ENCODE data around the gene NCMAP.

NCMAP gene

DNA sequence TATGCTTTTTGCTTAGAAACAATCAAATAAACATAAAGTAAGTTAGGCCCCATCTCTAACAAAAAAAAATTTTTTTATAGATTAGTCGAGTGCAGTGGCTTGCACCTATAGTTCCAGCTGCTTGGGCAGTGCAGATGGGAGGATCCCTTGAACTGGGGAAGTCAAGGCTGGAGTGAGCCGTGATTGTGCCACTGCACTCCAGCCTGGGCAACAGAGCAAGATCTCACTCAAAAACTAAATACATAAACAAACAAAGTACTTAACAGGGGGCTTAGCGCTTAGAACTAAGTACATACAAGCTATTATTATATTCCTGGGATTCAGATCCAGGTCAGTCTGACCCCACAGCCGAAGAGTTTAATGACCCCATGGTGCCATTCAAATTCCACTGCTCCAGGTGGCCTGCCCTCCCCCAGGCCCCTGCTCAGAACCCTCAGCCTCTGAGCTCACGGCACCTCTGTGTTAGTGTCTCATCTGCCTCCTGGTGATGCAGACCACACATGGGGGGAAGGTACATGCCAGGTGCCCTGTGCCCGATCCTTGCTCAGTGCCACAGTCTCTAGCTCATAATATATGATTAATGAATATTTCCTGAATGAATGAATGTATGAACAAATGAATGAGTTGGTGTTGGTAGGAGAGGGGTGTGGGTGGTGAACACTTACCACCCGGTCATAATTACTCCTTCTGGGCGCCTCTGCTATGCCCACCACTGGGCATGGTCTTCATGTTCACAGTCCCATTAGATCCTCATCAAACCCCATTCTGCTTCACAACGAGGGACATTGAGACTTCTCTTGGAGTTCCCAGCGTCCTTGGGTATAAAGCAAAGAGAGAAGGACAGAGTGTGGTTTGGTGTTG lies 14.6 kb downstream of the NCMAP start:
- TF ChIP-seq, protein P1, sequence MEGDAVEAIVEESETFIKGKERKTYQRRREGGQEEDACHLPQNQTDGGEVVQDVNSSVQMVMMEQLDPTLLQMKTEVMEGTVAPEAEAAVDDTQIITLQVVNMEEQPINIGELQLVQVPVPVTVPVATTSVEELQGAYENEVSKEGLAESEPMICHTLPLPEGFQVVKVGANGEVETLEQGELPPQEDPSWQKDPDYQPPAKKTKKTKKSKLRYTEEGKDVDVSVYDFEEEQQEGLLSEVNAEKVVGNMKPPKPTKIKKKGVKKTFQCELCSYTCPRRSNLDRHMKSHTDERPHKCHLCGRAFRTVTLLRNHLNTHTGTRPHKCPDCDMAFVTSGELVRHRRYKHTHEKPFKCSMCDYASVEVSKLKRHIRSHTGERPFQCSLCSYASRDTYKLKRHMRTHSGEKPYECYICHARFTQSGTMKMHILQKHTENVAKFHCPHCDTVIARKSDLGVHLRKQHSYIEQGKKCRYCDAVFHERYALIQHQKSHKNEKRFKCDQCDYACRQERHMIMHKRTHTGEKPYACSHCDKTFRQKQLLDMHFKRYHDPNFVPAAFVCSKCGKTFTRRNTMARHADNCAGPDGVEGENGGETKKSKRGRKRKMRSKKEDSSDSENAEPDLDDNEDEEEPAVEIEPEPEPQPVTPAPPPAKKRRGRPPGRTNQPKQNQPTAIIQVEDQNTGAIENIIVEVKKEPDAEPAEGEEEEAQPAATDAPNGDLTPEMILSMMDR (conservative IDR thresholded peaks at IDR 0.05; ENCODE audit: low read depth, low read length), result no peak
- no peak overlapping the region for H3K4me3 ChIP-seq (ENCODE audit: low read depth, low read length)
- no peak for DNase-seq (ENCODE audit: low read depth)

DNA sequence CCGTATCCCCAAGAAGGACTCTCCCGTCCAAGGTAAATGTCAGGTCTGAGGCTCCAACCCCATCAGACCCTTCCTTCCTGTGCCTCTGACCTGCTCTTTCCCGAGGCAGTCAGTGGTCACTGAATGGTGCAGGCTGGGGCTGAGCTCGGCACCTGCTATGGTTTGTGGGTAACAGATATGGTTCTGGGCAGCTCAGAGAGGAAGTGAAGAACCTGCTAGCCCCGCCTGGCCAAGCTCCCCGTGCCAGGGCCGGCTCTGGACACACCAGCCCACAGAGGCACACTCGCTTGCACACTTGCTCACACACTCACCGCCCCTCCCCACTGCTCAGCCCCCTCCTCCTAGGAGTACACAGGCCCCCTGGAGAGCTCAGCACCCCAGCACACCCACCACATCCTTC lies 16.4 kb downstream of the NCMAP start:
- DNase-seq (ENCODE audit: low read depth), result no peak
- TF ChIP-seq, protein P1 (conservative IDR thresholded peaks at IDR 0.05; ENCODE audit: low read depth, low read length), result no peak
- H3K4me3 ChIP-seq (ENCODE audit: low read depth, low read length), result no peak overlapping the region

DNA sequence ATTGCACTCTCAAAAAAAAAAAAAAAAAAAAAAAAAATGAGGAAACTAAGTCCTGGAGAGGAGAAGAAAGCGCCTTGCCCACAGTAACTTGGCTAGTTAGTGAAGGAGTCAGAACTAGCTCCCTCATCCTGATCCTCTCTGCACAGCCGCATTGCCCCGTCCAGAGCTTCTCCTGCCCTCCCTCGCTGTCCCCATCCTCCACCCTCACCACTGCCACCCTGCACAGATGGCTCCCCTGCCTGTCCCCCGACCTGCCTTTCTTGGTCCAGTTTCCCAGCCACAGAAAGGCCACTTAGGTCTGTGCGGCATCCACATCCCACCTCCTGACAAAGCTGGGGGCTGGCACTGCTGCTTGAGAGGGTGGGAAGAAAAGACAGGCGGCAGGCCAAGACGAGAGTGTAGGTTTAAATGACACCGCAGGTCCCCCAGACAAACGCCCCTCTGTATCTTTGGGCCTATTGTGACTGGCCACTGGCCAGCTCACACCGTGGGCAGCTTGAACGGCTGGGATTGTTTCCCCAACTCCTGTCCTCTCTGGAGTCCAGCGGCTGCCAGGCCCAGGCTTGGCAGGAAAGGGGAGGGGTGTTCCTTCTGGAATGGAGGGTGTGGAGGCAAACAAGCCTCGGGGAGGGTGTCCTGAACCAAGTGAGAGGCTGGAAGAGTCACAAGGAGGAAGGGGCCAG lies 20.2 kb downstream of the NCMAP start:
- no peak overlapping the region for H3K4me3 ChIP-seq (ENCODE audit: low read depth, low read length)
- TF ChIP-seq, protein P1 (conservative IDR thresholded peaks at IDR 0.05; ENCODE audit: low read depth, low read length), result no peak
- DNase-seq (ENCODE audit: low read depth), result no peak

DNA sequence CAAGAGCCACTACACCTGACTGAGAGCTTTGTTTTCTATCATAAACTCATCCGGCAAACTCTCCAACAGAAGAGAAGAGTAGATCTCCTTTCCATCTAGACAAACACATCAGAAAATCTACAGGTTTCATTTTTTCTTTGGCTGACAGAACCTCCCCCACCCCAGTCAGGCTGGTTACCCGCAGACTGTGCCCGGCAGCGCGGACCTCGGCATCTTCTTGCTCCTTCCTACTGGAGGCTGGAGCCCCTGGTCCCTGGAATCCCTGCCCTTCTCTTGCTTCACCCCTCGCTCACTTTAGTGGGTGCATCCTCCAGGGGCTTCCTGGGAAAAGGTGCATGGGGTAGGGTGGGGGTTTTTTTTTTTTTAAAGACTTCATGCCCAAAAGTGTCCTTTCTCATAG lies 23.0 kb downstream of the NCMAP start:
- H3K4me3 ChIP-seq (ENCODE audit: low read depth, low read length), result no peak overlapping the region
- TF ChIP-seq, protein P1 (conservative IDR thresholded peaks at IDR 0.05; ENCODE audit: low read depth, low read length), result no peak
- no peak for DNase-seq (ENCODE audit: low read depth)

DNA sequence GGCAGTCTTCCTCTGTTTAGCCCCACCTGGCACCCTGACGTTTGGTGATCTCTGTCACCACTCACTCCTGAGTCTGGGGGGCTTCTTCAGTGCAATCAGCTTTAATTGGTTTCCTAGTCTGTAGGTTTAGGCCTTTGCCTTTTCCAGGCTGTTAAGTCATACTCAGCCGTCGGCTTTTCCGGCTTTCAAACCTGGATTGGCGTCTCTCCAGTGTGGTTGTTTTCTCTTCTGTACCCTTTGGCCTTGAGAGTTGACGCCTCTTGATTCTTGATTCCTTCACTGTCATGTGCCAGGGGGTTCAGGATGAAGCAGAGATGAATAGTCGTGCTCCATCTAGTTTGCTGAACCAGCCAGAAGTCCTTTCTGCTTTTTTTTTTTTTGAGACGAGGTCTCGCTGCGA lies 24.9 kb downstream of the NCMAP start:
- TF ChIP-seq, protein P1 (conservative IDR thresholded peaks at IDR 0.05; ENCODE audit: low read depth, low read length), result no peak
- H3K4me3 ChIP-seq (ENCODE audit: low read depth, low read length), result no peak overlapping the region

DNA sequence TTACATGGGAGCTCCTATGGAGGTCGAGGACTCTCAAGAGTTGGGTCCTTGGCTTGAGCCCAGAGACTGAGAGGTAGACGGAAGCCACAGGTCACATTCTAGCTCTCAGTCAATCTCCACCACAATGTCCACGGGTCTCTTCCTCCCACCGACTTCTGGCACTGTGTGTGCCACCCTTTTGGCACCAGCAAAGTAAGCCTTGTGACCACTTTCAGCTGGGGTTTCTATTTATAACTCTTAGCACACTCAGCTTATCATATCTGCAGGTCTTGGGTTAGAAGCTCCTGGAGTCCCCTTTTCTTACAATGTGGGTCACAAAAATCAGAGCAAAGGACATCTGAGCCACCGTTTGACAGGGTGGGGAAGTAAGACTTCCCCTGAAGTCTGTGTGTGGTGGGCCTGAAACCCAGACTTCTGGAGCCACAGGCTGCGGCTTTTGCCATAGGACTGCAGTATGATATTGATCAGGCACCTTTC lies 28.3 kb downstream of the NCMAP start:
- H3K4me3 ChIP-seq (ENCODE audit: low read depth, low read length), result no peak overlapping the region
- TF ChIP-seq, protein P1 (conservative IDR thresholded peaks at IDR 0.05; ENCODE audit: low read depth, low read length), result no peak
- no peak for DNase-seq (ENCODE audit: low read depth)

More for the DNA sequence above, 24.9 kb downstream of the NCMAP start:
- no peak for DNase-seq (ENCODE audit: low read depth)
